Measurements from ENCODE around the gene ADGRA1. TPM values are rescaled to one million over a fixed set of nuclear protein-coding genes. Genes with fewer than 3 reads are reported as not detected.
"Not testable (repeated sequence)": the region's sequence is repeated elsewhere in the genome, so short reads cannot be mapped to it uniquely, and the experiment has no call there.

Gene ADGRA1
- total and polyA plus RNA-seq, 10 of the 15 experiments (the other 5 are each of a cell fraction or from before 2014, with no cell fraction given): not detected

DNA sequence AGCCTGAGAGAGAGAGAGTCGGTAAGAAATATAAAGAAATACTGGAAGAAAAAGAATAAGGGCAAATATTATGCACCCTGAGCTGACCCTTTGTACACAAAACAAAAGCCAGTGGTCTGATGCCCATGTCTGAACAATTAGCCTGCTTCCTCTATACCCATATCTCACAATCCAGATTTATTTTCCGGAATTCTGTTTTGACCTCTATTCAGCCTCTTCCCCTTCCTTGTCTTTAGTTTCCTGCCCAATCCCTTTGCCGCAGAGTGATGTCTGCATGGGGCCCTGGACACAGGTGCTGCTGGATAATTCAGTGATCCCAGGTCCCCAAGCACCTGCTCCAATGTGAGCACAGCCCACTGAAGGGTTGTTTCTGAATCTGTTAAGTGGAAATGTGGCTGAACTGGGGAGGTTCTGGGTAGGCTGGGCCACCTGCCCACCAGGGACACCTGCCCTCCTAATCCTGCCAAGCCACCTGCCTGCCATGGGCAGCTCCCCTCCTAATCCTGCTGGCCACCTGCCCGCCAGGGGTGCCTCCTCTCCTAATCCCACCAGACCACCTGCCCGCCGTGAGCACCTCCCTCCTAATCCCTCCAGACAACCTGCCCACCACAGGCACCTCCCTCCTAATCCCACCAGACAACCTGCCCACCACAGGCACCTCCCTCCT lies 23.0 kb downstream of the ADGRA1 start (continued):
- TF ChIP-seq IRF5 (IDR thresholded peaks at IDR 0.05; ENCODE audit: borderline replicate concordance) (no peak), ETV6 (conservative IDR thresholded peaks at IDR 0.05 in 1 of 2, IDR thresholded peaks at IDR 0.05 in 1 of 2; ENCODE audit: borderline replicate concordance in 1 of 2, low read depth in 1 of 2) (no peak), BCL3 (IDR thresholded peaks at IDR 0.05; ENCODE audit: borderline replicate concordance, insufficient read depth, low read depth, low read length, poor library complexity, severe bottlenecking) (no peak), RCOR1 (conservative IDR thresholded peaks at IDR 0.05; ENCODE audit: low read depth, low read length) (no peak), ZNF217 (IDR thresholded peaks at IDR 0.05) (no peak), GATAD2B (conservative IDR thresholded peaks at IDR 0.05; ENCODE audit: low read depth) (no peak)

DNA sequence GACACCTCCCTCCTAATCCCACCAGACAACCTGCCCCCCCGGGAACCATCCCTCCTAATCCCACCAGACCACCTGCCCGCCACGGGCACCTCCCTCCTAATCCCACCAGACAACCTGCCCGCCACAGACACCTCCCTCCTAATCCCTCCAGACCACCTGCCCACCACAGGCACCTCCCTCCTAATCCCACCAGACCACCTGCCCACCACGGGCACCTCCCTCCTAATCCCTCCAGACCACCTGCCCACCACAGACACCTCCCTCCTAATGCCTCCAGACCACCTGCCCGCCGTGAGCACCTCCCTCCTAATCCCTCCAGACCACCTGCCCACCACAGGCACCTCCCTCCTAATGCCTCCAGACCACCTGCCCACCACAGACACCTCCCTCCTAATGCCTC lies 23.9 kb downstream of the ADGRA1 start:
- in situ Hi-C loops (cut with MboI); FAIRE-seq; H4K20me1 ChIP-seq (ENCODE audit: control insufficient read depth, insufficient read depth); DNase-seq (ENCODE audit: low read depth, low spot score); CTCF ChIA-PET; H3K79me2 ChIP-seq (ENCODE audit: control insufficient read depth, insufficient read depth, low read length); H3K9ac ChIP-seq (ENCODE audit: control insufficient read depth, insufficient read depth, low read length); H3K36me3 ChIP-seq (ENCODE audit: control insufficient read depth in 2 of 2, insufficient read depth in 2 of 2, low read length in 1 of 2); H2AFZ ChIP-seq (ENCODE audit: control insufficient read depth, low read depth, low read length); intact Hi-C loops (cut with micrococcal nuclease; ENCODE audit: unreplicated experiment); BruUV-seq (replicated peaks); H3K4me2 ChIP-seq (ENCODE audit: control insufficient read depth, insufficient read depth); H3K9me3 ChIP-seq (replicated peaks; ENCODE audit: control insufficient read depth, insufficient read depth, low read length); H3K27ac ChIP-seq (ENCODE audit: control insufficient read depth, insufficient read depth); H3K27me3 ChIP-seq (replicated peaks in 1 of 2; ENCODE audit: control insufficient read depth in 2 of 2, insufficient read depth in 2 of 2, low read length in 1 of 2); ATAC-seq; H3K4me1 ChIP-seq (ENCODE audit: control insufficient read depth, insufficient read depth, low read length); SMC1A ChIA-PET (ENCODE audit: uncharacterized antibody, unreplicated experiment); H3K4me3 ChIP-seq; POLR2A ChIA-PET; RAD21 ChIA-PET (ENCODE audit: unreplicated experiment): not testable (repeated sequence)
- WGBS (ENCODE audit: insufficient coverage, insufficient replicate concordance, low lambda C conversion rate, missing lambda C conversion rate): 10% methylated on average over 3 of the region's 7 CpGs
